H1 (cell line): ENCODE results near the gene HPS6. TPM values are rescaled to one million over a fixed set of nuclear protein-coding genes. Genes with fewer than 3 reads are reported as not detected.

Source experiments
- CTCF ChIA-PET: fragments of 300-600 bp; sonication (Branson Sonifier 250); formaldehyde crosslinking; loops from one replicate; lab custom pipeline; 2021; ENCODE audit not compliant: partially characterized antibody; lab: Charles Lee
- POLR2A ChIA-PET: fragments of 300-600 bp; sonication (Branson Sonifier 250); formaldehyde crosslinking; loops from one replicate; lab custom pipeline; 2021; ENCODE audit warnings: inconsistent platforms; ENCODE audit not compliant: partially characterized antibody; lab: Charles Lee
- DNase-seq, 2 experiments: peaks; one replicate each; pipeline versions ENCODE4 v3.0.0 to v3.0.0-alpha.2; 2010 to 2022; ENCODE audit warnings: low spot score in 2 of 2, low read depth in 1 of 2, mixed read lengths in 1 of 2
- FAIRE-seq: peaks from 2 replicates; lab custom pipeline; 2011; peaks lifted over from hg19 to GRCh38; lab: Jason Lieb, UNC
- H2AFZ ChIP-seq: 2 replicates; pipeline ENCODE4 v1.8.1; 2012; ENCODE audit warnings: low read length, inconsistent platforms
- H2AK5ac ChIP-seq: 2 replicates; pipeline ENCODE4 v1.6.1; 2013; ENCODE audit warnings: low read depth, low read length
- H2BK120ac ChIP-seq: replicated peaks from 2 replicates; pipeline ENCODE3; 2013; ENCODE audit warnings: low read depth, low read length, inconsistent platforms
- H2BK12ac ChIP-seq: 2 replicates; pipeline ENCODE4 v1.6.1; 2013; ENCODE audit warnings: low read depth, low read length
- H2BK15ac ChIP-seq: 2 replicates; pipeline ENCODE4 v1.6.1; 2013; ENCODE audit warnings: low read length
- H2BK20ac ChIP-seq: 2 replicates; pipeline ENCODE4 v1.6.1; 2013; ENCODE audit warnings: low read length
- H2BK5ac ChIP-seq: 2 replicates; pipeline ENCODE4 v1.6.1; 2013; ENCODE audit warnings: low read depth, low read length
- H3K14ac ChIP-seq: 2 replicates; pipeline ENCODE4 v1.6.1; 2013; ENCODE audit warnings: inconsistent platforms; ENCODE audit not compliant: insufficient read length
- H3K18ac ChIP-seq: 2 replicates; pipeline ENCODE4 v1.6.1; 2013; ENCODE audit warnings: low read length; ENCODE audit errors: extremely low read depth
- H3K23ac ChIP-seq: 2 replicates; pipeline ENCODE4 v1.6.1; 2013; ENCODE audit warnings: inconsistent platforms; ENCODE audit not compliant: insufficient read length
- H3K23me2 ChIP-seq: 2 replicates; pipeline ENCODE4 v1.6.1; 2013; ENCODE audit warnings: low read depth, low read length
- H3K27ac ChIP-seq: 2 replicates; pipeline ENCODE4 v1.6.1; 2011; ENCODE audit warnings: low read depth, low read length, inconsistent platforms
- H3K27me3 ChIP-seq, 4 experiments: replicated peaks in 1 of 4; 1 replicate in 1 of 4; 2 replicates in 3 of 4; pipeline versions ENCODE4 v1.6.1 to v1.8.1; 2011 to 2013; ENCODE audit warnings: low read length in 3 of 4, mild to moderate bottlenecking in 3 of 4, inconsistent platforms in 2 of 4, mixed read lengths in 2 of 4, moderate library complexity in 1 of 4; ENCODE audit not compliant: control insufficient read depth in 3 of 4, insufficient read depth in 3 of 4; ENCODE audit errors: extremely low read depth in 1 of 4
- H3K36me3 ChIP-seq, 4 experiments: 2 replicates each; pipeline versions ENCODE4 v1.6.1 to v1.8.1; 2011 to 2013; ENCODE audit warnings: mild to moderate bottlenecking in 4 of 4, low read length in 3 of 4, moderate library complexity in 2 of 4, control low read depth in 1 of 4, inconsistent platforms in 1 of 4; ENCODE audit not compliant: insufficient read depth in 4 of 4, control insufficient read depth in 2 of 4
- H3K4ac ChIP-seq: replicated peaks from 2 replicates; pipeline ENCODE3; 2013; ENCODE audit warnings: low read length, low read depth, mixed read lengths, inconsistent platforms; ENCODE audit not compliant: insufficient read length
- H3K4me1 ChIP-seq, 4 experiments: replicated peaks in 1 of 4; 1 replicate in 1 of 4; 2 replicates in 3 of 4; pipeline versions ENCODE4 v1.6.1 to v1.8.1; 2011 to 2013; ENCODE audit warnings: low read length in 3 of 4, inconsistent platforms in 2 of 4, mixed read lengths in 1 of 4; ENCODE audit not compliant: insufficient read depth in 4 of 4, control insufficient read depth in 3 of 4
- H3K4me2 ChIP-seq, 2 experiments: 2 replicates each; pipeline versions ENCODE4 v1.6.1 to v1.8.1; 2011 to 2013; ENCODE audit warnings: low read depth in 2 of 2, low read length in 2 of 2, control low read depth in 1 of 2, inconsistent platforms in 1 of 2, mild to moderate bottlenecking in 1 of 2; ENCODE audit not compliant: insufficient read depth in 1 of 2
- H3K4me3 ChIP-seq, 4 experiments: fragments of 200-600, 300-600 bp in 1 of 4; sonication (generic), shearing (Covaris generic), sonication (Bioruptor Twin) in 1 of 4; 2 replicates each; pipeline versions ENCODE4 v1.5.1 to v1.8.1; 2011 to 2016; ENCODE audit warnings: low read length in 4 of 4, low read depth in 3 of 4, control low read depth in 2 of 4, inconsistent platforms in 2 of 4, mild to moderate bottlenecking in 2 of 4, mixed read lengths in 1 of 4, moderate library complexity in 1 of 4; ENCODE audit not compliant: insufficient read depth in 2 of 4; ENCODE audit errors: extremely low read depth in 1 of 4
- H3K56ac ChIP-seq: replicated peaks from 2 replicates; pipeline ENCODE3; 2013; ENCODE audit warnings: low read depth, mild to moderate bottlenecking, mixed read lengths, low read length, inconsistent platforms; ENCODE audit not compliant: insufficient read length
- H3K79me1 ChIP-seq: 2 replicates; pipeline ENCODE4 v1.6.1; 2013; ENCODE audit warnings: low read depth, low read length, control low read depth
- H3K79me2 ChIP-seq, 2 experiments: 2 replicates each; pipeline versions ENCODE4 v1.6.1 to v1.8.1; 2012 to 2013; ENCODE audit warnings: low read length in 2 of 2, mild to moderate bottlenecking in 2 of 2, inconsistent platforms in 1 of 2; ENCODE audit not compliant: insufficient read depth in 2 of 2, control insufficient read depth in 1 of 2
- H3K9ac ChIP-seq, 4 experiments: replicated peaks in 1 of 4; 1 replicate in 1 of 4; 2 replicates in 3 of 4; pipeline versions ENCODE4 v1.6.1 to v1.8.1; 2011 to 2013; ENCODE audit warnings: low read depth in 3 of 4, low read length in 3 of 4, control low read depth in 2 of 4, mild to moderate bottlenecking in 2 of 4, moderate library complexity in 2 of 4, inconsistent platforms in 1 of 4; ENCODE audit errors: extremely low read depth in 1 of 4
- H3K9me3 ChIP-seq, 2 experiments: 2 replicates each; pipeline versions ENCODE4 v1.6.1 to v1.8.1; 2012 to 2013; ENCODE audit warnings: mild to moderate bottlenecking in 2 of 2, moderate library complexity in 2 of 2, control low read depth in 1 of 2, inconsistent platforms in 1 of 2, low read depth in 1 of 2, low read length in 1 of 2, mixed read lengths in 1 of 2; ENCODE audit not compliant: insufficient read depth in 2 of 2
- H4K20me1 ChIP-seq, 2 experiments: replicated peaks in 1 of 2; 2 replicates each; pipeline versions ENCODE3 to v1.8.1; 2011 to 2013; ENCODE audit warnings: inconsistent platforms in 2 of 2, low read length in 2 of 2, mild to moderate bottlenecking in 1 of 2; ENCODE audit not compliant: insufficient read depth in 2 of 2, control insufficient read depth in 1 of 2
- H4K5ac ChIP-seq: 2 replicates; pipeline ENCODE4 v1.6.1; 2013; ENCODE audit warnings: low read length, low read depth, mixed read lengths, inconsistent platforms; ENCODE audit not compliant: insufficient read length
- H4K8ac ChIP-seq: 2 replicates; pipeline ENCODE4 v1.8.0; 2013; ENCODE audit warnings: mild to moderate bottlenecking, moderate library complexity, low read length, inconsistent platforms; ENCODE audit not compliant: insufficient read depth; ENCODE audit errors: extremely low read depth
- H4K91ac ChIP-seq: replicated peaks from 2 replicates; pipeline ENCODE3; 2013; ENCODE audit warnings: low read length, mixed read lengths, inconsistent platforms; ENCODE audit not compliant: insufficient read length
- CTCF ChIP-seq, 3 experiments: IDR thresholded peaks; 1 replicate in 2 of 3; 2 replicates in 1 of 3; pipeline versions ENCODE4 v1.5.1 to v1.6.1; 2011; ENCODE audit warnings: low read length in 3 of 3, mild to moderate bottlenecking in 3 of 3, inconsistent platforms in 2 of 3, low read depth in 1 of 3, moderate library complexity in 1 of 3; ENCODE audit not compliant: insufficient read depth in 1 of 3; ENCODE audit errors: control extremely low read depth in 1 of 3
- RAD21 ChIP-seq, 2 experiments: IDR thresholded peaks in 1 of 2; conservative IDR thresholded peaks in 1 of 2; 2 replicates each; pipeline ENCODE4 v1.6.1; 2011; ENCODE audit warnings: low read depth in 2 of 2, low read length in 2 of 2, improper control_type of control experiment in 1 of 2, inconsistent platforms in 1 of 2, mild to moderate bottlenecking in 1 of 2, moderate library complexity in 1 of 2
- SIN3A ChIP-seq, 2 experiments: IDR thresholded peaks in 1 of 2; conservative IDR thresholded peaks in 1 of 2; 2 replicates each; pipeline ENCODE4 v1.6.1; 2011 to 2012; ENCODE audit warnings: low read length in 2 of 2, improper control_type of control experiment in 1 of 2, low read depth in 1 of 2, mild to moderate bottlenecking in 1 of 2
- WGBS, 2 experiments: shearing (Covaris generic) in 1 of 2; methylation state at CpG; one replicate each; pipeline versions ENCODE4 v1.1.6 to v1.1.7; 2013 to 2015; ENCODE audit warnings: low lambda C conversion rate in 2 of 2, mixed read lengths in 2 of 2, inconsistent platforms in 1 of 2, low coverage in 1 of 2, missing lambda C conversion rate in 1 of 2; ENCODE audit not compliant: insufficient replicate concordance in 2 of 2, insufficient coverage in 1 of 2, insufficient read length in 1 of 2; ENCODE audit errors: extremely low coverage in 1 of 2, missing lambda C conversion rate in 1 of 2; 5-methylcytosine and 5-hydroxymethylcytosine counted together
- polyA plus RNA-seq, 7 experiments: library from polyadenylated mRNA; depleted of rRNA in 3 of 7; stranded (reverse) in 5 of 7; unstranded in 2 of 7; fragments of >200 nt in 5 of 7; fragments of 200-250 nt in 2 of 7; gene quantifications; 1 replicate in 5 of 7; 2 replicates in 1 of 7; 4 replicates in 1 of 7; pipeline versions ENCODE4 v1.2.1 to v1.2.3, GENCODE V29; 2011 to 2013; ENCODE audit warnings: missing spikeins in 2 of 7, mixed read lengths in 2 of 7
- total RNA-seq: library from RNA; stranded (reverse); fragmentation: NEBNext Ultra II Directional; extraction: Animal tissue kit (Norgen Biotek cat#: 25700); gene quantifications from 2 replicates; pipeline ENCODE4 v1.2.1, GENCODE V29; 2021

Gene HPS6
- total and polyA plus RNA-seq, 2 of the 8 experiments (the other 6 are each of a cell fraction or from before 2014, with no cell fraction given): 10.2 to 17.7 TPM

GRCh38 chr10:102112210-102112817 is 47.2 kb downstream of the HPS6 start:
- H3K4me2 ChIP-seq: peak overlapping the region; percentile 65 to 82
- no peak overlapping the region for H2AK5ac ChIP-seq
- H3K56ac ChIP-seq: no peak overlapping the region
- H3K23ac ChIP-seq: no peak overlapping the region
- no peak overlapping the region for H3K9ac ChIP-seq
- H3K27me3 ChIP-seq: no peaks in the 10 kb centered on the region
- H3K36me3 ChIP-seq: peaks cover 31 to 45% (median 40%) of the 10 kb centered on the region in 4 experiments
- peaks cover 3% of the 10 kb centered on the region; the same call in 1 of the 2 replicates for H3K23me2 ChIP-seq
- no peak overlapping the region for H3K18ac ChIP-seq
- H2BK5ac ChIP-seq: peak overlapping the region; percentile 64; the same call in 1 of the 2 replicates
- peak; percentile 13 to 69 (median 37); a peak in 3 of 4 replicates for TF ChIP-seq CTCF (IDR thresholded peaks at IDR 0.05; ENCODE audit: control extremely low read depth in 1 of 3, insufficient read depth in 1 of 3, low read depth in 1 of 3, low read length in 3 of 3)
- peak; percentile 15 to 37; a peak in 3 of 4 replicates for TF ChIP-seq RAD21 (IDR thresholded peaks at IDR 0.05 in 1 of 2, conservative IDR thresholded peaks at IDR 0.05 in 1 of 2; ENCODE audit: low read depth in 2 of 2, low read length in 2 of 2)
- no peak for TF ChIP-seq SIN3A (conservative IDR thresholded peaks at IDR 0.05 in 1 of 2, IDR thresholded peaks at IDR 0.05 in 1 of 2; ENCODE audit: low read depth in 1 of 2, low read length in 2 of 2)
- peak overlapping the region in 2 of 4 experiments; percentile 10 to 96; a peak in 3 of 8 replicates for H3K4me3 ChIP-seq
- no peak overlapping the region for H3K14ac ChIP-seq
- H3K27ac ChIP-seq: 0 out of 2 replicates have a peak overlapping the region, but pooled peaks have one; percentile 30
- H3K79me1 ChIP-seq: peaks cover 20% of the 10 kb centered on the region; the same call in 1 of the 2 replicates
- H3K4me1 ChIP-seq: peaks cover 10 to 31% (median 19%) of the 10 kb centered on the region in 4 experiments
- 51% methylated on average over 3 of the region's 3 CpGs; no CpG with 5 or more reads in 1 of the 2 experiments for WGBS, 2 experiments
- no peak overlapping the region for H4K5ac ChIP-seq
- peaks cover 24 to 61% of the 10 kb centered on the region in 2 experiments for H3K79me2 ChIP-seq
- POLR2A ChIA-PET: interaction anchor here (1.0 to 3.1 kb wide), 5 partner anchors 10 to 23 kb away, joined by 3 to 15 read pairs (median 7); partner anchors contain the start of gene PPRC1
- H4K20me1 ChIP-seq: peaks cover 39 to 43% of the 10 kb centered on the region in 2 experiments
- H3K4ac ChIP-seq: no peak overlapping the region
- no peak for FAIRE-seq
- no peak overlapping the region for H2BK120ac ChIP-seq
- no peak overlapping the region for H2AFZ ChIP-seq
- no peak for DNase-seq
- no peak overlapping the region for H4K91ac ChIP-seq
- no peak overlapping the region for H4K8ac ChIP-seq
- peak overlapping the region; percentile 12; the same call in 1 of the 2 replicates for H2BK12ac ChIP-seq
- H2BK20ac ChIP-seq: no peak overlapping the region
- CTCF ChIA-PET: interaction anchor here (0.7 to 7.9 kb wide), 15 partner anchors 11 to 277 kb away, joined by 3 to 86 read pairs (median 5); no protein-coding TSS in a partner anchor
- H2BK15ac ChIP-seq: no peak overlapping the region
- H3K9me3 ChIP-seq: no peaks in the 10 kb centered on the region
